22Rv1 (cell line): Measurements from ENCODE around the gene USP2.

ENCODE experiments used
- ZFX ChIP-seq: fragments of 450-650 bp; IDR thresholded peaks from 2 replicates; pipeline ENCODE4 v1.6.1; 2017; ENCODE audit warnings: antibody characterized with exemption, borderline replicate concordance
- TF ChIP-seq, protein P1 (sequence below): fragments of 450-650 bp; IDR thresholded peaks from 2 replicates; pipeline ENCODE4 v1.5.1; 2017; ENCODE audit warnings: mild to moderate bottlenecking

DNA sequence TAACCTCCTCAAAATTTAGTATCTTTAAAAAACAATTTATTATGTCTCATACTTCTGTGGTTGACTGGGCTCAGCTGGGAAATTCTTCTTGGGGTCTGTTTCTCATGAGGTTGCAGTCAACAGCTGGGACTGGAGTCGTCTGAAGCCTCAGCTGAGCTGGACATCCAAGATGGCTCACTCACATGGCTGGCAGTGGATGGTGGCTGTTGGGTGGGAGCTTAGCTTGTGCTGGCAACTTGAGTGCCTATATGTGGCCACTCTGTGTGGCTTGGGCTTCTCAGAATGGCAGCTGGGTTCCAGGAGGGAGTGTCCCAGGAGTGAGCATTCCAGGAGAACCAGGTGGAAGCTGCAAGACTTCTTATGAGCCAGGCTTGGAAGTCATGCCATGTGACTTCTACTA, 28.2 kb upstream of the USP2 start:
- TF ChIP-seq, protein P1, sequence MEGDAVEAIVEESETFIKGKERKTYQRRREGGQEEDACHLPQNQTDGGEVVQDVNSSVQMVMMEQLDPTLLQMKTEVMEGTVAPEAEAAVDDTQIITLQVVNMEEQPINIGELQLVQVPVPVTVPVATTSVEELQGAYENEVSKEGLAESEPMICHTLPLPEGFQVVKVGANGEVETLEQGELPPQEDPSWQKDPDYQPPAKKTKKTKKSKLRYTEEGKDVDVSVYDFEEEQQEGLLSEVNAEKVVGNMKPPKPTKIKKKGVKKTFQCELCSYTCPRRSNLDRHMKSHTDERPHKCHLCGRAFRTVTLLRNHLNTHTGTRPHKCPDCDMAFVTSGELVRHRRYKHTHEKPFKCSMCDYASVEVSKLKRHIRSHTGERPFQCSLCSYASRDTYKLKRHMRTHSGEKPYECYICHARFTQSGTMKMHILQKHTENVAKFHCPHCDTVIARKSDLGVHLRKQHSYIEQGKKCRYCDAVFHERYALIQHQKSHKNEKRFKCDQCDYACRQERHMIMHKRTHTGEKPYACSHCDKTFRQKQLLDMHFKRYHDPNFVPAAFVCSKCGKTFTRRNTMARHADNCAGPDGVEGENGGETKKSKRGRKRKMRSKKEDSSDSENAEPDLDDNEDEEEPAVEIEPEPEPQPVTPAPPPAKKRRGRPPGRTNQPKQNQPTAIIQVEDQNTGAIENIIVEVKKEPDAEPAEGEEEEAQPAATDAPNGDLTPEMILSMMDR: no peak
- no peak for TF ChIP-seq ZFX
